HCT116 (cell line): Measurements from ENCODE around the gene PLA2G15. TPM values are rescaled to one million over a fixed set of nuclear protein-coding genes. Genes with fewer than 3 reads are reported as not detected.

Experiments
- ATAC-seq: fragments of 200-7000 bp; cut with Tn5 transposase; 2 replicates; pipeline ENCODE4 v1.9.1; 2020; ENCODE audit warnings: mild to moderate bottlenecking, moderate library complexity
- BruUV-seq: library from RNA; stranded (reverse); fragments of 400-500 nt; replicated peaks from 2 replicates; lab custom pipeline; 2021; lab: Mats Ljungman, UMichigan
- CTCF ChIA-PET: fragments of 300-600 bp; sonication (Branson Sonifier 250); formaldehyde crosslinking; loops from one replicate; lab custom pipeline; 2021; ENCODE audit warnings: antibody characterized with exemption; lab: Charles Lee
- POLR2A ChIA-PET: fragments of 300-600, 350-600 bp; sonication (Branson Sonifier 250); formaldehyde crosslinking; loops from one replicate; lab custom pipeline; 2021; ENCODE audit warnings: antibody characterized with exemption; lab: Charles Lee
- RAD21 ChIA-PET, 2 experiments: fragments of 300-600 bp; sonication (Branson Sonifier 250); formaldehyde crosslinking; loops; one replicate each; lab custom pipeline; 2023; ENCODE audit warnings: low total read pairs in 2 of 2; ENCODE audit not compliant: uncharacterized antibody in 2 of 2, unreplicated experiment in 2 of 2, low non-redundant PET in 1 of 2; lab: Charles Lee
- DNase-seq: peaks from one replicate; pipeline ENCODE4 v3.0.0-alpha.2; 2010; ENCODE audit warnings: low read depth, low spot score
- H2AFZ ChIP-seq: fragments of 200-600 bp; shearing (Covaris generic), sonication (generic); 2 replicates; pipeline ENCODE4 v1.6.1; 2017; ENCODE audit warnings: low read depth, mixed run types, mixed read lengths, antibody characterized with exemption, low read length; ENCODE audit not compliant: poor library complexity, severe bottlenecking
- H3K27ac ChIP-seq: 2 replicates; pipeline ENCODE4 v1.5.1; 2012; ENCODE audit warnings: low read depth, low read length
- H3K27me3 ChIP-seq: fragments of 200-600 bp; sonication (generic); 2 replicates; pipeline ENCODE4 v1.6.1; 2016; ENCODE audit warnings: mixed run types, low read length, mixed read lengths; ENCODE audit not compliant: insufficient read depth
- H3K36me3 ChIP-seq, 2 experiments: fragments of 200-500 bp in 1 of 2; fragments of 200-600 bp in 1 of 2; sonication (Bioruptor generic) in 1 of 2; sonication (generic) in 1 of 2; 2 replicates each; pipeline versions ENCODE4 v1.5.1 to v1.6.1; 2014 to 2016; ENCODE audit warnings: low read length in 2 of 2, inconsistent platforms in 1 of 2, mixed read lengths in 1 of 2, mixed run types in 1 of 2; ENCODE audit not compliant: insufficient read depth in 2 of 2, control insufficient read depth in 1 of 2
- H3K4me1 ChIP-seq, 2 experiments: fragments of 200-600 bp in 1 of 2; sonication (generic) in 1 of 2; 2 replicates each; pipeline versions ENCODE4 v1.5.1 to v1.6.1; 2012 to 2017; ENCODE audit warnings: low read length in 2 of 2, inconsistent platforms in 1 of 2, mild to moderate bottlenecking in 1 of 2, mixed read lengths in 1 of 2, mixed run types in 1 of 2, moderate library complexity in 1 of 2; ENCODE audit not compliant: insufficient read depth in 2 of 2, control insufficient read depth in 1 of 2
- H3K4me2 ChIP-seq: fragments of 200-600 bp; sonication (generic); 2 replicates; pipeline ENCODE4 v1.6.1; 2017; ENCODE audit warnings: mixed run types, low read length, mixed read lengths
- H3K4me3 ChIP-seq, 2 experiments: fragments of 200-600 bp in 1 of 2; sonication (generic) in 1 of 2; replicated peaks in 1 of 2; 2 replicates each; pipeline ENCODE4 v1.5.1; 2011 to 2016; ENCODE audit warnings: low read length in 2 of 2, control low read depth in 1 of 2, low read depth in 1 of 2, mild to moderate bottlenecking in 1 of 2, mixed read lengths in 1 of 2, mixed run types in 1 of 2
- H3K79me2 ChIP-seq: fragments of 200-600 bp; sonication (generic); 2 replicates; pipeline ENCODE4 v1.6.1; 2017; ENCODE audit warnings: mild to moderate bottlenecking, mixed run types, low read length, moderate library complexity, mixed read lengths; ENCODE audit not compliant: insufficient read depth
- H3K9ac ChIP-seq: fragments of 200-600 bp; sonication (generic); 2 replicates; pipeline ENCODE4 v1.6.1; 2016; ENCODE audit warnings: low read length, mixed read lengths
- H3K9me2 ChIP-seq: fragments of 200-600 bp; sonication (generic), shearing (Covaris generic); 2 replicates; pipeline ENCODE4 v1.6.1; 2017; ENCODE audit warnings: mixed run types, mild to moderate bottlenecking, moderate library complexity; ENCODE audit not compliant: insufficient read depth
- H3K9me3 ChIP-seq, 2 experiments: fragments of 200-500 bp in 1 of 2; fragments of 200-600 bp in 1 of 2; sonication (Bioruptor generic) in 1 of 2; sonication (generic) in 1 of 2; 2 replicates each; pipeline ENCODE4 v1.6.1; 2014 to 2017; ENCODE audit warnings: low read length in 2 of 2, mixed read lengths in 2 of 2, inconsistent platforms in 1 of 2, low read depth in 1 of 2, mild to moderate bottlenecking in 1 of 2, mixed run types in 1 of 2, moderate library complexity in 1 of 2; ENCODE audit not compliant: control insufficient read depth in 1 of 2, insufficient read depth in 1 of 2
- H4K20me1 ChIP-seq: fragments of 200-600 bp; sonication (generic), shearing (Covaris generic); 2 replicates; pipeline ENCODE4 v1.6.1; 2017; ENCODE audit warnings: mixed run types, mild to moderate bottlenecking, moderate library complexity; ENCODE audit not compliant: insufficient read depth
- ATF3 ChIP-seq: IDR thresholded peaks from 2 replicates; pipeline ENCODE4 v1.6.1; 2012
- CEBPB ChIP-seq: IDR thresholded peaks from 2 replicates; pipeline ENCODE4 v1.6.1; 2012; ENCODE audit warnings: low read depth
- EGR1 ChIP-seq: IDR thresholded peaks from 2 replicates; pipeline ENCODE4 v1.6.1; 2012; ENCODE audit warnings: low read depth
- JUND ChIP-seq: IDR thresholded peaks from 2 replicates; pipeline ENCODE4 v1.6.1; 2012
- POLR2AphosphoS5 ChIP-seq: IDR thresholded peaks from 2 replicates; pipeline ENCODE4 v1.6.1; 2011; ENCODE audit warnings: mild to moderate bottlenecking, low read depth, low read length, moderate library complexity
- SP1 ChIP-seq: IDR thresholded peaks from 2 replicates; pipeline ENCODE4 v1.6.1; 2012; ENCODE audit warnings: low read depth
- SRF ChIP-seq: IDR thresholded peaks from 2 replicates; pipeline ENCODE4 v1.6.1; 2012; ENCODE audit warnings: low read depth
- ZNF274 ChIP-seq: fragments of 200-500 bp; sonication (Bioruptor generic); IDR thresholded peaks from 2 replicates; pipeline ENCODE4 v1.6.1; 2014; ENCODE audit warnings: mild to moderate bottlenecking, low read depth, low read length, inconsistent platforms
- intact Hi-C: fragments of 100-400 bp; cut with micrococcal nuclease; formaldehyde crosslinking; loops from 2 replicates; pipeline ENCODE4 v1.10.0; 2022
- total RNA-seq: library from RNA; stranded (reverse); gene quantifications from one replicate; pipeline ENCODE4 v1.2.1, GENCODE V29; 2021; ENCODE audit not compliant: unreplicated experiment
- TF ChIP-seq, protein P1 (sequence below): IDR thresholded peaks from 2 replicates; pipeline ENCODE4 v1.6.1; 2012
- TF ChIP-seq, protein P2 (sequence below), 3 experiments: fragments of 200-600 bp in 1 of 3; sonication (generic) in 1 of 3; IDR thresholded peaks in 2 of 3; conservative IDR thresholded peaks in 1 of 3; 2 replicates each; pipeline ENCODE4 v1.5.1; 2012 to 2017; ENCODE audit warnings: low read depth in 2 of 3, low read length in 2 of 3, antibody characterized with exemption in 1 of 3, borderline replicate concordance in 1 of 3, control low read depth in 1 of 3, mild to moderate bottlenecking in 1 of 3, mixed read lengths in 1 of 3, mixed run types in 1 of 3, moderate library complexity in 1 of 3; ENCODE audit not compliant: insufficient read depth in 1 of 3

Gene PLA2G15
- total RNA-seq, 1 experiment from 2014 or later: 7.5 TPM

DNA sequence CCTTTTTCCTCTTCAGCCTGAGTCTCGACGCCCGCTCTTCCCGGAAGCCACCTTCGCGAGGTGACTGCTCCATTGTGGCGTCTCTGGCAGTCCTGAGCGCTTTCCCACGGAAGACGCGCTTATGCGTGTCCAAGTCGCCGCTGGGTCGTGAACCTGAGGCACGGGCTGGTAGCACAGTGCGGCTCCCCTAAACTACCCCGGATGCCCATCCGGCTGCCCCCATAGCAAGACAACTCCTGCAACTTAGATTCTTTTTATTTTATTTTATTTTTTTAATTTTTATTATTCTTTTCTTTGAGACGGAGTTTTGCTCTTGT is 7.2 kb upstream of the PLA2G15 start:
- RAD21 ChIA-PET: no interaction called here
- H3K9ac ChIP-seq: peak overlapping the region; percentile 98
- ATAC-seq: no peak; the same call in 1 of the 2 replicates
- CTCF ChIA-PET: interaction anchor here (0.7 to 4.3 kb wide), 4 partner anchors 11 to 144 kb away, joined by 4 to 14 read pairs (median 4); partner anchors contain the start of gene SLC7A6
- H3K9me2 ChIP-seq: no peaks in the 10 kb centered on the region
- H3K36me3 ChIP-seq: peaks cover 0 to 5% of the 10 kb centered on the region in 2 experiments; a peak in 1 of 4 replicates
- H3K27me3 ChIP-seq: no peaks in the 10 kb centered on the region
- H4K20me1 ChIP-seq: peaks cover 4% of the 10 kb centered on the region; the same call in 1 of the 2 replicates
- TF ChIP-seq POLR2AphosphoS5 (no peak), JUND (no peak), CEBPB (no peak), EGR1 (no peak), SRF (no peak), SP1 (no peak), ZNF274 (no peak), ATF3 (no peak)
- TF ChIP-seq, protein P1, sequence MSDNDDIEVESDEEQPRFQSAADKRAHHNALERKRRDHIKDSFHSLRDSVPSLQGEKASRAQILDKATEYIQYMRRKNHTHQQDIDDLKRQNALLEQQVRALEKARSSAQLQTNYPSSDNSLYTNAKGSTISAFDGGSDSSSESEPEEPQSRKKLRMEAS: no peak
- TF ChIP-seq, protein P2, sequence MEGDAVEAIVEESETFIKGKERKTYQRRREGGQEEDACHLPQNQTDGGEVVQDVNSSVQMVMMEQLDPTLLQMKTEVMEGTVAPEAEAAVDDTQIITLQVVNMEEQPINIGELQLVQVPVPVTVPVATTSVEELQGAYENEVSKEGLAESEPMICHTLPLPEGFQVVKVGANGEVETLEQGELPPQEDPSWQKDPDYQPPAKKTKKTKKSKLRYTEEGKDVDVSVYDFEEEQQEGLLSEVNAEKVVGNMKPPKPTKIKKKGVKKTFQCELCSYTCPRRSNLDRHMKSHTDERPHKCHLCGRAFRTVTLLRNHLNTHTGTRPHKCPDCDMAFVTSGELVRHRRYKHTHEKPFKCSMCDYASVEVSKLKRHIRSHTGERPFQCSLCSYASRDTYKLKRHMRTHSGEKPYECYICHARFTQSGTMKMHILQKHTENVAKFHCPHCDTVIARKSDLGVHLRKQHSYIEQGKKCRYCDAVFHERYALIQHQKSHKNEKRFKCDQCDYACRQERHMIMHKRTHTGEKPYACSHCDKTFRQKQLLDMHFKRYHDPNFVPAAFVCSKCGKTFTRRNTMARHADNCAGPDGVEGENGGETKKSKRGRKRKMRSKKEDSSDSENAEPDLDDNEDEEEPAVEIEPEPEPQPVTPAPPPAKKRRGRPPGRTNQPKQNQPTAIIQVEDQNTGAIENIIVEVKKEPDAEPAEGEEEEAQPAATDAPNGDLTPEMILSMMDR (IDR thresholded peaks at IDR 0.05 in 2 of 3, conservative IDR thresholded peaks at IDR 0.05 in 1 of 3; ENCODE audit: borderline replicate concordance in 1 of 3, insufficient read depth in 1 of 3, low read depth in 2 of 3, low read length in 2 of 3): no peak
- TF ChIP-seq, all 23 proteins: peak for 0
- no peaks in the 10 kb centered on the region for H3K9me3 ChIP-seq
- peak overlapping the region; percentile 49 to 59 for H3K4me3 ChIP-seq
- TSS peak; percentile 67 for BruUV-seq
- intact Hi-C loops: loop anchor here (10.0 kb wide), 1 partner anchor 713 kb away; the partner anchor contains the start of gene RIPOR1
- no peak overlapping the region for H2AFZ ChIP-seq
- H3K4me2 ChIP-seq: peak overlapping the region; percentile 97
- peaks cover 32% of the 10 kb centered on the region for H3K79me2 ChIP-seq
- peaks cover 29 to 47% of the 10 kb centered on the region in 2 experiments for H3K4me1 ChIP-seq
- no peak for DNase-seq
- POLR2A ChIA-PET: interaction anchor here (0.7 to 1.4 kb wide), 4 partner anchors 14 to 47 kb away, joined by 3 to 4 read pairs (median 3); no protein-coding TSS in a partner anchor
- H3K27ac ChIP-seq: peak overlapping the region; percentile 75
